Activated CD4-positive, alpha-beta memory T cell treated with anti-CD3 and anti-CD28 coated beads, Interleukin-2, amount 10 ng/mL, durations not matched to agents 7 days and 5 days (primary cell): ENCODE data around the gene TRAPPC3. TPM values are rescaled to one million over a fixed set of nuclear protein-coding genes. Genes with fewer than 3 reads are reported as not detected.
"Not testable (repeated sequence)": the region's sequence is repeated elsewhere in the genome, so short reads cannot be mapped to it uniquely, and the experiment has no call there.

Experiments
- CTCF ChIA-PET: fragments of 350-600 bp; sonication (Branson Sonifier 250); formaldehyde crosslinking; loops from one replicate; lab custom pipeline; 2021; ENCODE audit warnings: antibody characterized with exemption, inconsistent platforms; lab: Charles Lee
- POLR2A ChIA-PET: fragments of 350-600 bp; sonication (Branson Sonifier 250); formaldehyde crosslinking; loops from one replicate; lab custom pipeline; 2021; ENCODE audit warnings: antibody characterized with exemption; lab: Charles Lee
- DNase-seq: peaks from one replicate; pipeline ENCODE4 v3.0.0-alpha.2; 2020
- H3K27ac Mint-ChIP-seq: one replicate; pipeline ENCODE4 v1.8.0; 2021; ENCODE audit warnings: mild to moderate bottlenecking, mixed read lengths
- H3K27me3 Mint-ChIP-seq: one replicate; pipeline ENCODE4 v1.8.0; 2021; ENCODE audit warnings: mixed read lengths
- H3K36me3 Mint-ChIP-seq: one replicate; pipeline ENCODE4 v1.8.0; 2021; ENCODE audit warnings: low read depth, mixed read lengths
- H3K4me1 Mint-ChIP-seq: one replicate; pipeline ENCODE4 v1.8.0; 2021; ENCODE audit warnings: mixed read lengths
- H3K4me3 Mint-ChIP-seq: one replicate; pipeline ENCODE4 v1.8.0; 2021; ENCODE audit warnings: mild to moderate bottlenecking, mixed read lengths
- H3K9me3 Mint-ChIP-seq: one replicate; pipeline ENCODE4 v1.8.0; 2021; ENCODE audit warnings: mixed read lengths
- total RNA-seq, 2 experiments: library from RNA; stranded (reverse); gene quantifications; one replicate each; pipeline ENCODE4 v1.2.3, GENCODE V29; 2021

The TRAPPC3 gene
- total RNA-seq, 2 experiments from 2014 or later, result 57.2 to 58.4 TPM

GRCh38 chr1:36162680-36163239 is 13.5 kb upstream of the TRAPPC3 start:
- DNase-seq, result no peak
- peak overlapping the region; percentile 74 for H3K4me3 Mint-ChIP-seq
- CTCF ChIA-PET, result interaction anchor here (1.5 to 5.1 kb wide), 4 partner anchors 13 to 123 kb away, joined by 10 to 105 read pairs (median 12); partner anchors contain the start of genes THRAP3 and TRAPPC3
- H3K36me3 Mint-ChIP-seq, result peaks cover 69% of the 10 kb centered on the region
- H3K27me3 Mint-ChIP-seq, result no peaks in the 10 kb centered on the region
- POLR2A ChIA-PET, result interaction anchor here (1.1 to 8.9 kb wide), 7 partner anchors 8 to 224 kb away, joined by 3 to 193 read pairs (median 8); partner anchors contain the start of genes STK40, THRAP3 and TRAPPC3
- peaks cover 72% of the 10 kb centered on the region for H3K4me1 Mint-ChIP-seq
- H3K27ac Mint-ChIP-seq, result peak overlapping the region; percentile 88
- H3K9me3 Mint-ChIP-seq, result no peaks in the 10 kb centered on the region

- peak overlapping the region; percentile 88 for H3K27ac Mint-ChIP-seq
- DNase-seq, result peak; percentile 58
- H3K4me3 Mint-ChIP-seq, result peak overlapping the region; percentile 74
- H3K9me3 Mint-ChIP-seq, result no peaks in the 10 kb centered on the region
- peaks cover 73% of the 10 kb centered on the region for H3K4me1 Mint-ChIP-seq
- ChIA-PET CTCF (interaction anchor here (1.5 to 5.1 kb wide), 6 partner anchors 12 to 124 kb away, joined by 10 to 105 read pairs (median 12); partner anchors contain the start of genes THRAP3 and TRAPPC3), POLR2A (interaction anchor here (0.8 to 8.9 kb wide), 16 partner anchors 8 to 236 kb away, joined by 3 to 193 read pairs (median 4); partner anchors contain the start of genes LSM10, STK40, THRAP3 and TRAPPC3)
- H3K36me3 Mint-ChIP-seq, result peaks cover 70% of the 10 kb centered on the region
- H3K27me3 Mint-ChIP-seq, result no peaks in the 10 kb centered on the region
Measured at GRCh38 chr1:36161641-36162531, 12.6 kb upstream of the TRAPPC3 start.

- peak; percentile 84 for DNase-seq
- POLR2A ChIA-PET, result interaction anchor here (0.8 to 8.9 kb wide), 20 partner anchors 8 to 1529 kb away, joined by 3 to 193 read pairs (median 4); partner anchors contain the start of genes AGO3, CLSPN, EVA1B and LSM10
- peaks cover 67% of the 10 kb centered on the region for H3K36me3 Mint-ChIP-seq
Measured at GRCh38 chr1:36160949-36161485, 11.7 kb upstream of the TRAPPC3 start.

GRCh38 chr1:36160388-36160948 is 11.2 kb upstream of the TRAPPC3 start:
- Mint-ChIP-seq H3K27ac (peak overlapping the region; percentile 88), H3K27me3 (no peaks in the 10 kb centered on the region), H3K9me3 (no peaks in the 10 kb centered on the region), H3K4me1 (peaks cover 65% of the 10 kb centered on the region), H3K4me3 (peak overlapping the region; percentile 74), H3K36me3 (peaks cover 65% of the 10 kb centered on the region)
- ChIA-PET CTCF (interaction anchor here (1.0 to 5.1 kb wide), 8 partner anchors 10 to 125 kb away, joined by 4 to 105 read pairs (median 10); partner anchors contain the start of genes THRAP3 and TRAPPC3), POLR2A (interaction anchor here (0.9 to 8.9 kb wide), 18 partner anchors 9 to 1530 kb away, joined by 3 to 193 read pairs (median 4); partner anchors contain the start of genes AGO3, CLSPN, EVA1B and LSM10)
- no peak for DNase-seq

More at GRCh38 chr1:36160949-36161485, 11.7 kb upstream of the TRAPPC3 start:
- H3K4me3 Mint-ChIP-seq, result peak overlapping the region; percentile 74
- H3K27ac Mint-ChIP-seq, result peak overlapping the region; percentile 88
- peaks cover 67% of the 10 kb centered on the region for H3K4me1 Mint-ChIP-seq
- no peaks in the 10 kb centered on the region for H3K27me3 Mint-ChIP-seq
- CTCF ChIA-PET, result interaction anchor here (1.0 to 5.1 kb wide), 8 partner anchors 10 to 124 kb away, joined by 4 to 105 read pairs (median 10); partner anchors contain the start of genes THRAP3 and TRAPPC3
- H3K9me3 Mint-ChIP-seq, result no peaks in the 10 kb centered on the region

DNA sequence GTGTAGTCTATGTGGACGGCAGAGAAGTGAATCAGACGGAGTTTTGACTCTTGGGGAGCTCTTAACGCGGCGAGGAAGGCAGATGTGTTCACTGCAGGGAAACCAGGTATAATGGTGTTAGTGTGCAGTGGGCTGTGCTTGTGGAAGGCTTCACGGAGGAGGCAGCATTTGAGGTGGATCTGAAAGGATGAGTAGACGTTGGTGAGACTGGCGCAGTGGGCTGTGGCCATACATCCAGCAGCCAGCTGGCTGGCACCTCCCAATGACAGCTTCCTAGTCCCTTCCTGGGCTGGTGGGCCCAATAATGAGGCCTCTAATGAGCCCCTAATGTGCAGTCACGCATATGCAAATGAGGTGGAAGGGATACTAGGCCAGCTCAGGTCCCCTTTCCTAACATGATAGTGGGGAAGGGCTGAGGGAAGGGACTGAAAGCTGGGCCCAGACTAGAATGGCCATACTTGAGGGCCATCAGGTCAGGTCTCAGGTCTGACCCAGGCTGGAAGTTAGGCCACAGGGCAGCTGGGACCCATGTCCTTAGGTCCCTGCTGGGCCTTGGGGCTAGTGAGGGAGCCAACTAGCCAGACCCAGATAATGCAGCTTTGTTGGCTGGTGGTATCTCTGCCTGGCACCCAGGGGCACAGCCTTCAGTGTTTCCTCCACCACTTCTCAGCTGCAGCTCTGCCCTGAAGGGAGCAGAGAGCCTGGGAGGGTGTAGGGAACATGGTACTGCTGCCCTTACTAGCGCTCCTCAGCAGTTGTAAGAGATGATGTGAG is 10.5 kb upstream of the TRAPPC3 start:
- Mint-ChIP-seq H3K4me1 (peaks cover 70% of the 10 kb centered on the region), H3K4me3 (peak overlapping the region; percentile 74), H3K27ac (peak overlapping the region; percentile 88), H3K36me3 (peaks cover 63% of the 10 kb centered on the region), H3K27me3 (no peaks in the 10 kb centered on the region), H3K9me3 (no peaks in the 10 kb centered on the region)
- CTCF ChIA-PET, result interaction anchor here (0.6 to 5.1 kb wide), 10 partner anchors 10 to 126 kb away, joined by 3 to 105 read pairs (median 5); partner anchors contain the start of genes THRAP3 and TRAPPC3
- POLR2A ChIA-PET, result interaction anchor here (0.6 to 8.9 kb wide), 15 partner anchors 9 to 1531 kb away, joined by 3 to 193 read pairs (median 5); partner anchors contain the start of genes AGO3, CLSPN, SH3D21 and THRAP3
- DNase-seq, result no peak

DNA sequence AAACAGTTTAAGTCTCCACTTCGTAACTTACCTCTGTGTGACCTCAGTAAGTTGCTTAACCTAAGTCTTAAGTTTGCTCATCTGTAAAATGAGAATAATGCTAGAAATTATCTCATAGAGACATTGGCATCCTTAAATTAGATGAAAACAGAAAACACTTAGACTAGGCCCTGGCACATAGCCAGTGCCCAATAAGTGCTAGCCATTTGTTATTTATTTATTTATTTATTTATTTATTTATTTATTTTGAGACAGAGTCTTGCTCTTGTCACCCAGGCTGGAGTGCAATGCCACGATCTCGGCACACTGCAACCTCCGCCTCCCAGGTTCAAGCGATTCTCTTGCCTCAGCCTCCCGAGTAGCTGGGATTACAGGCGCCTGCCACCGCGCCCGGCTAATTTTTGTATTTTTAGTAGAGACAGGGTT is 9.6 kb upstream of the TRAPPC3 start:
- not testable (repeated sequence) for H3K9me3 Mint-ChIP-seq, DNase-seq, H3K27me3 Mint-ChIP-seq
- Mint-ChIP-seq H3K4me1 (peaks cover 70% of the 10 kb centered on the region), H3K36me3 (peaks cover 55% of the 10 kb centered on the region), H3K27ac (peak overlapping the region; percentile 88), H3K4me3 (peak overlapping the region; percentile 88)
- POLR2A ChIA-PET, result interaction anchor here (0.6 to 8.9 kb wide), 7 partner anchors 8 to 228 kb away, joined by 3 to 193 read pairs (median 9); partner anchors contain the start of genes AGO3, SH3D21, THRAP3 and TRAPPC3
- CTCF ChIA-PET, result interaction anchor here (0.9 to 5.1 kb wide), 4 partner anchors 9 to 127 kb away, joined by 3 to 105 read pairs (median 16); partner anchors contain the start of genes THRAP3 and TRAPPC3

DNA sequence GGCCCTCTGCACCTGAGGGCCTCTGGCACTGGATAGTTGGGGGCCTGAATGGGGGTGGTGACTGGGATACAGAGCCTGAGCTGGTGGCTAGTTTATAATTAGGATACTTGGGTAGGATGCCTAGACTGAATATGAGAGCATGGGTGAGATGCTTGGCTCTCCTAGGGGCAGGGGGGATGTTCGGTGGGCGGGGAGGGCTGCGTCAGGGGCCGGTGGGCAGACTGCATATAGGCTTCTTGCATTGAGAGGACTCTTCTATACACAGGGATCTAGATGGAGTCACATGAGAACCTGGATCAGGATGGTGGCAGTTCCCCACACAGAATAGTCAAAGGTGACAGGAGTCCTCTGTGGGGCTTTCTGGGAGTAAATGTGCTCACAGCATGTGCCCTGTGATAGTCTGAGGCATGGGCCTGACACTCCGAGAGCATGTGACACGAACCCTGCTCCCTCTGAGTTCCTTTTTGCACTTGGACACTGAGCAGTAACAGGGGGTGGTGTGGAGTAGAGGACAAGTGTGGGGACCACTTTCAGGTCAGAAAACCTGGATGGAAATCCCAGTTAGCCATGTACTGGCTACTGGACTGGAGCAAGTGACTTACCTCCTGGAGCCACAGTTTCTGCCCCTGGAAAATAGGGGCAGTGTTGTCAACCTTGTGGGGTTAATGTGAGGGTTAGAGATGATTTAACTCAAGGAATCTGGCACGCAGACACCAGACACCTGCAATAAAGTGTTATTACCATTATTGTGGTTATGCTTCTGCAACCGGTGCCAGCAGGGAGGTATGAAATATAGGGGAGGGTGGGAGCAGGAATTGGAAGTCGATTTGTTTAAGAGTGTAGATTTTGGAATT is 8.9 kb upstream of the TRAPPC3 start:
- peak overlapping the region; percentile 88 for H3K4me3 Mint-ChIP-seq
- peaks cover 74% of the 10 kb centered on the region for H3K4me1 Mint-ChIP-seq
- peaks cover 52% of the 10 kb centered on the region for H3K36me3 Mint-ChIP-seq
- peak overlapping the region; percentile 88 for H3K27ac Mint-ChIP-seq
- ChIA-PET POLR2A (interaction anchor here (1.2 to 8.9 kb wide), 7 partner anchors 7 to 228 kb away, joined by 3 to 193 read pairs (median 9); partner anchors contain the start of genes AGO3, THRAP3 and TRAPPC3), CTCF (no interaction called here)
- no peaks in the 10 kb centered on the region for H3K9me3 Mint-ChIP-seq
- H3K27me3 Mint-ChIP-seq, result no peaks in the 10 kb centered on the region
- no peak for DNase-seq

- DNase-seq, result no peak
- H3K4me1 Mint-ChIP-seq, result peaks cover 72% of the 10 kb centered on the region
- peak overlapping the region; percentile 88 for H3K27ac Mint-ChIP-seq
- H3K9me3 Mint-ChIP-seq, result no peaks in the 10 kb centered on the region
- H3K36me3 Mint-ChIP-seq, result peaks cover 46% of the 10 kb centered on the region
- H3K27me3 Mint-ChIP-seq, result no peaks in the 10 kb centered on the region
- CTCF ChIA-PET, result no interaction called here
- peak overlapping the region; percentile 88 for H3K4me3 Mint-ChIP-seq
- POLR2A ChIA-PET, result interaction anchor here (0.6 to 8.9 kb wide), 10 partner anchors 6 to 229 kb away, joined by 3 to 193 read pairs (median 6); partner anchors contain the start of genes THRAP3 and TRAPPC3
Measured at GRCh38 chr1:36157115-36157903, 8.0 kb upstream of the TRAPPC3 start.

- ChIA-PET CTCF (interaction anchor here (0.9 to 1.0 kb wide), 2 partner anchors 12 to 64 kb away, joined by 3 to 8 read pairs; no protein-coding TSS in a partner anchor), POLR2A (interaction anchor here (0.6 to 6.0 kb wide), 14 partner anchors 12 to 308 kb away, joined by 3 to 43 read pairs (median 4); partner anchors contain the start of genes MRPS15 and THRAP3)
- DNase-seq, result peak; percentile 72
- peaks cover 39% of the 10 kb centered on the region for H3K36me3 Mint-ChIP-seq
- peak overlapping the region; percentile 88 for H3K4me3 Mint-ChIP-seq
- peak overlapping the region; percentile 88 for H3K27ac Mint-ChIP-seq
- H3K27me3 Mint-ChIP-seq, result no peaks in the 10 kb centered on the region
- H3K9me3 Mint-ChIP-seq, result no peaks in the 10 kb centered on the region
- H3K4me1 Mint-ChIP-seq, result peaks cover 72% of the 10 kb centered on the region
Measured at GRCh38 chr1:36156329-36157114, 7.2 kb upstream of the TRAPPC3 start.
